Tibial nerve (tissue), 4 donors: Measurements from ENCODE around the gene TUSC2. TPM values are rescaled to one million over a fixed set of nuclear protein-coding genes. Genes with fewer than 3 reads are reported as not detected.

Experiments
- DNase-seq, 2 donors: peaks; one replicate each; pipeline ENCODE4 v3.0.0-alpha.2; 2019; ENCODE audit warnings: low spot score in 2 of 2
- H3K27ac ChIP-seq, 4 donors: fragments of 200-600 bp; sonication (generic) in 3 of 4; one replicate each; pipeline ENCODE4 v1.5.1; 2017 to 2019; ENCODE audit warnings: mild to moderate bottlenecking in 1 of 4
- H3K27me3 ChIP-seq, 2 donors: fragments of 200-600 bp; sonication (generic) in 1 of 2; one replicate each; pipeline versions ENCODE4 v1.5.1 to v1.6.0; 2017 to 2019
- H3K36me3 ChIP-seq, 3 donors: fragments of 200-600 bp; sonication (generic); one replicate each; pipeline ENCODE4 v1.5.1; 2018 to 2019
- H3K4me1 ChIP-seq, 4 donors: fragments of 200-600 bp; sonication (generic) in 3 of 4; one replicate each; pipeline ENCODE4 v1.5.1; 2017 to 2019
- H3K4me3 ChIP-seq, 4 donors: fragments of 200-600 bp; sonication (generic) in 3 of 4; one replicate each; pipeline ENCODE4 v1.5.1; 2017 to 2019; ENCODE audit warnings: mild to moderate bottlenecking in 1 of 4, moderate library complexity in 1 of 4
- H3K9me3 ChIP-seq, 4 donors: fragments of 200-600 bp; sonication (generic) in 3 of 4; one replicate each; pipeline ENCODE4 v1.5.1; 2017 to 2019
- CTCF ChIP-seq, 5 experiments: fragments of 200-600 bp in 3 of 5; fragments of 450-650 bp in 2 of 5; sonication (generic) in 3 of 5; IDR thresholded peaks; one replicate each; pipeline ENCODE4 v1.5.1; 2016 to 2019; ENCODE audit warnings: antibody characterized with exemption in 5 of 5, mild to moderate bottlenecking in 3 of 5, moderate library complexity in 2 of 5
- EP300 ChIP-seq, 2 donors: sonication (generic); formaldehyde crosslinking; IDR thresholded peaks; one replicate each; pipeline ENCODE4 v1.6.1; 2017; ENCODE audit warnings: antibody characterized with exemption in 2 of 2, mild to moderate bottlenecking in 1 of 2
- POLR2A ChIP-seq, 2 donors: fragments of 450-650 bp; IDR thresholded peaks; one replicate each; pipeline ENCODE4 v1.6.1; 2017; ENCODE audit warnings: antibody characterized with exemption in 2 of 2, mild to moderate bottlenecking in 2 of 2, moderate library complexity in 2 of 2
- WGBS, 2 donors: methylation state at CpG; one replicate each; pipeline ENCODE4 v1.1.5; 2018; 5-methylcytosine and 5-hydroxymethylcytosine counted together
- total RNA-seq, 4 donors: library from RNA; depleted of rRNA; stranded (reverse); fragments of >200 nt; gene quantifications; one replicate each; pipeline ENCODE4 v1.1.0, GENCODE V29; 2016

TUSC2 gene
- total RNA-seq, 4 donors from 2014 or later = 19.0 to 31.9 (median 20.8) TPM

GRCh38 chr3:50276762-50277101 is 51.3 kb downstream of the TUSC2 start:
- peak overlapping the region in 1 of 4 donors; percentile 96 for H3K27ac ChIP-seq
- DNase-seq = no peak
- H3K9me3 ChIP-seq = no peaks in the 10 kb centered on the region
- no peak overlapping the region for H3K4me3 ChIP-seq
- peaks cover 0 to 68% (median 42%) of the 10 kb centered on the region in 4 donors for H3K4me1 ChIP-seq
- TF ChIP-seq EP300 (IDR thresholded peaks at IDR 0.05) = no peak
- TF ChIP-seq CTCF (IDR thresholded peaks at IDR 0.05) = no peak
- no peak for TF ChIP-seq POLR2A (IDR thresholded peaks at IDR 0.05)
- 80 to 84% methylated on average over 17 of the region's 17 CpGs for WGBS, 2 donors
- peaks cover 0 to 19% (median 0%) of the 10 kb centered on the region in 3 donors for H3K36me3 ChIP-seq
- H3K27me3 ChIP-seq = peaks cover 0 to 15% of the 10 kb centered on the region in 2 donors

GRCh38 chr3:50275996-50276761 is 51.8 kb downstream of the TUSC2 start:
- Histone ChIP-seq H3K27ac (peak overlapping the region in 2 of 4 donors; percentile 96 to 98), H3K9me3 (no peaks in the 10 kb centered on the region), H3K27me3 (peaks cover 0 to 15% of the 10 kb centered on the region in 2 donors), H3K36me3 (peaks cover 0 to 19% (median 0%) of the 10 kb centered on the region in 3 donors), H3K4me3 (no peak overlapping the region), H3K4me1 (peaks cover 0 to 74% (median 47%) of the 10 kb centered on the region in 4 donors)
- 71 to 77% methylated on average over 51 to 68 of the region's 79 CpGs for WGBS, 2 donors
- no peak for DNase-seq
- no peak for TF ChIP-seq EP300 (IDR thresholded peaks at IDR 0.05)
- TF ChIP-seq CTCF (IDR thresholded peaks at IDR 0.05) = no peak
- no peak for TF ChIP-seq POLR2A (IDR thresholded peaks at IDR 0.05)

- WGBS, 2 donors = 25 to 40% methylated on average over 35 to 62 of the region's 65 CpGs
- peak in 1 of 2 donors; percentile 29 for TF ChIP-seq EP300 (IDR thresholded peaks at IDR 0.05)
- TF ChIP-seq CTCF (IDR thresholded peaks at IDR 0.05) = no peak
- TF ChIP-seq POLR2A (IDR thresholded peaks at IDR 0.05) = no peak
- no peak for DNase-seq
- peak overlapping the region; percentile 67 to 98 (median 84) for H3K27ac ChIP-seq
- H3K36me3 ChIP-seq = peaks cover 0 to 19% (median 0%) of the 10 kb centered on the region in 3 donors
- no peak overlapping the region for H3K4me3 ChIP-seq
- H3K4me1 ChIP-seq = peaks cover 0 to 82% (median 51%) of the 10 kb centered on the region in 4 donors
- H3K27me3 ChIP-seq = peaks cover 0 to 15% of the 10 kb centered on the region in 2 donors
- H3K9me3 ChIP-seq = no peaks in the 10 kb centered on the region
Measured at GRCh38 chr3:50275141-50275995, 52.7 kb downstream of the TUSC2 start.

Other genes starting within 250 kb of the TUSC2 start
- gene RBM5, start 239.3 kb downstream of the TUSC2 start, total RNA-seq = 100 to 1,000 TPM; 229 to 286 (median 260) TPM
- 10 to 100 TPM; 14.4 to 58.5 (median 17.4) TPM for gene SEMA3F, start 172.9 kb downstream of the TUSC2 start, total RNA-seq
- not detected for gene GNAT1, start 136.6 kb downstream of the TUSC2 start, total RNA-seq
- 1 to 10 TPM in 2 of 4 donors, under 1 TPM in 2; 0.21 to 8.1 (median 1.5) TPM for gene SLC38A3, start 123.0 kb downstream of the TUSC2 start, total RNA-seq
- 100 to 1,000 TPM; 201 to 265 (median 243) TPM for gene GNAI2, start 92.0 kb downstream of the TUSC2 start, total RNA-seq
- 100 to 1,000 TPM; 251 to 334 (median 261) TPM for gene SEMA3B, start 59.1 kb downstream of the TUSC2 start, total RNA-seq
- 1 to 10 TPM; 2.0 to 3.1 (median 2.5) TPM for gene LSMEM2, start 49.1 kb downstream of the TUSC2 start, total RNA-seq
- 100 to 1,000 TPM in 1 of 4 donors, 10 to 100 TPM in 3; 42.0 to 129 (median 56.2) TPM for gene IFRD2, start 35.8 kb downstream of the TUSC2 start, total RNA-seq
- gene HYAL3, start 28.8 kb downstream of the TUSC2 start, total RNA-seq = 10 to 100 TPM in 1 of 4 donors, 1 to 10 TPM in 3; 1.2 to 17.9 (median 1.8) TPM
- gene NAA80, start 28.8 kb downstream of the TUSC2 start, total RNA-seq = 10 to 100 TPM; 12.6 to 24.3 (median 15.9) TPM
- gene HYAL1, start 24.6 kb downstream of the TUSC2 start, total RNA-seq = 10 to 100 TPM; 16.5 to 26.5 (median 20.8) TPM
- 100 to 1,000 TPM in 2 of 4 donors, 10 to 100 TPM in 2; 86.9 to 169 (median 129) TPM for gene HYAL2, start 5.5 kb downstream of the TUSC2 start, total RNA-seq
- 10 to 100 TPM; 77.4 to 99.0 (median 82.6) TPM for gene RASSF1, start 12.6 kb upstream of the TUSC2 start, total RNA-seq
- gene ZMYND10, start 17.5 kb upstream of the TUSC2 start, total RNA-seq = 1 to 10 TPM in 2 of 4 donors, under 1 TPM in 1, not detected in 1; 0.30 to 1.7 (median 1.3) TPM
- 10 to 100 TPM; 22.7 to 35.2 (median 27.2) TPM for gene NPRL2, start 22.6 kb upstream of the TUSC2 start, total RNA-seq
- gene CYB561D2, start 22.6 kb upstream of the TUSC2 start, total RNA-seq = 10 to 100 TPM; 16.2 to 21.6 (median 19.2) TPM
- 10 to 100 TPM; 56.7 to 72.4 (median 68.2) TPM for gene TMEM115, start 31.3 kb upstream of the TUSC2 start, total RNA-seq
- gene CACNA2D2, start 175.4 kb upstream of the TUSC2 start, total RNA-seq = 1 to 10 TPM in 2 of 4 donors, under 1 TPM in 2; 0.84 to 2.0 (median 1.2) TPM
- 10 to 100 TPM; 12.2 to 21.1 (median 19.1) TPM for gene C3orf18, start 239.5 kb upstream of the TUSC2 start, total RNA-seq
- 10 to 100 TPM in 1 of 4 donors, 1 to 10 TPM in 3; 6.9 to 10.2 (median 8.8) TPM for gene HEMK1, start 241.3 kb upstream of the TUSC2 start, total RNA-seq